Peyer's patch (tissue), 4 donors: ENCODE measurements around the gene KMT2A.

ENCODE experiments used
- POLR2A ChIP-seq, 2 donors: fragments of 450-650 bp; IDR thresholded peaks; one replicate each; pipeline ENCODE4 v1.5.1; 2017; ENCODE audit warnings: antibody characterized with exemption in 2 of 2, mild to moderate bottlenecking in 2 of 2, moderate library complexity in 2 of 2
- TF ChIP-seq, protein P1 (sequence below), 6 experiments: fragments of 450-650 bp in 4 of 6; fragments of 200-600 bp in 2 of 6; sonication (generic) in 1 of 6; IDR thresholded peaks; one replicate each; pipeline ENCODE4 v1.5.1; 2017 to 2019; ENCODE audit warnings: antibody characterized with exemption in 6 of 6, mild to moderate bottlenecking in 3 of 6, moderate library complexity in 1 of 6

DNA sequence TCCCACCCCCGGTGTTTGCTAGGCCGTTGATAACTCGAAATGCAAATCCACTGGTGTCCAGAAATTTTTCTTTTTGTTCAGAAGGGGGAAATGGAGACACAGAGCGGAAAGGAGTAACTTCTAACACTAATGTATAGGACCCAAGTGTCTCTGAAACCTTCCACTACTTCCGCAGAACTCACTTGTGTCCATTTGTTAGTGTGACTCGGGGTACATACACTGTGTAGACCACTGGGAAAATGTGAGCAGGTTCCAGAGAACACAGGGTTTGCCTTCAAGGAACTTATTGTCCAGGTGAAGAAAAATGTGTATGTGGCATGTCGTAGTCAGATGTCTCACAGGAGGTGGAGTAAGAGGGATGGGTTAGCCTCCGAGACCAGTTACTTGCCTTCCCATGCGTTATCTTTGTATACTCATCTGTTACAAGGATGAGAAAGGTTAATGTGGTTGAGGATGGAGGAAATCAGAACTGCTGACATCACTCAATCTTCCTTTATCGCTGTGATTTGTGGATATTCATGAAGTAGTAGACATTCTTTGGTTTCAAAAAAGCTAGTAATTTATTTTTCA, 136.8 kb downstream of the KMT2A start:
- TF ChIP-seq, protein P1, sequence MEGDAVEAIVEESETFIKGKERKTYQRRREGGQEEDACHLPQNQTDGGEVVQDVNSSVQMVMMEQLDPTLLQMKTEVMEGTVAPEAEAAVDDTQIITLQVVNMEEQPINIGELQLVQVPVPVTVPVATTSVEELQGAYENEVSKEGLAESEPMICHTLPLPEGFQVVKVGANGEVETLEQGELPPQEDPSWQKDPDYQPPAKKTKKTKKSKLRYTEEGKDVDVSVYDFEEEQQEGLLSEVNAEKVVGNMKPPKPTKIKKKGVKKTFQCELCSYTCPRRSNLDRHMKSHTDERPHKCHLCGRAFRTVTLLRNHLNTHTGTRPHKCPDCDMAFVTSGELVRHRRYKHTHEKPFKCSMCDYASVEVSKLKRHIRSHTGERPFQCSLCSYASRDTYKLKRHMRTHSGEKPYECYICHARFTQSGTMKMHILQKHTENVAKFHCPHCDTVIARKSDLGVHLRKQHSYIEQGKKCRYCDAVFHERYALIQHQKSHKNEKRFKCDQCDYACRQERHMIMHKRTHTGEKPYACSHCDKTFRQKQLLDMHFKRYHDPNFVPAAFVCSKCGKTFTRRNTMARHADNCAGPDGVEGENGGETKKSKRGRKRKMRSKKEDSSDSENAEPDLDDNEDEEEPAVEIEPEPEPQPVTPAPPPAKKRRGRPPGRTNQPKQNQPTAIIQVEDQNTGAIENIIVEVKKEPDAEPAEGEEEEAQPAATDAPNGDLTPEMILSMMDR (IDR thresholded peaks at IDR 0.05) = no peak
- no peak for TF ChIP-seq POLR2A (IDR thresholded peaks at IDR 0.05)
